Liver (tissue), 9 donors: Measurements from ENCODE around the gene COL23A1. TPM values are rescaled to one million over a fixed set of nuclear protein-coding genes. Genes with fewer than 3 reads are reported as not detected.

Experiments used
- DNase-seq: peaks from one replicate; pipeline ENCODE4 v3.0.0-alpha.2; 2017; ENCODE audit warnings: low spot score
- H3K27ac ChIP-seq, 2 donors: one replicate each; pipeline ENCODE4 v1.7.0; 2013; ENCODE audit warnings: inconsistent platforms in 2 of 2, low read length in 2 of 2, control low read depth in 1 of 2, low read depth in 1 of 2, mild to moderate bottlenecking in 1 of 2
- H3K27me3 ChIP-seq, 4 donors: one replicate each; pipeline versions ENCODE4 v1.6.1 to v1.7.0; 2013; ENCODE audit warnings: low read length in 3 of 4, inconsistent platforms in 1 of 4, mild to moderate bottlenecking in 1 of 4, moderate library complexity in 1 of 4; ENCODE audit not compliant: control insufficient read depth in 4 of 4, insufficient read depth in 4 of 4
- H3K36me3 ChIP-seq, 4 donors: one replicate each; pipeline versions ENCODE4 v1.6.1 to v1.7.0; 2013; ENCODE audit warnings: low read length in 3 of 4, mild to moderate bottlenecking in 3 of 4, low read depth in 1 of 4, moderate library complexity in 1 of 4; ENCODE audit not compliant: control insufficient read depth in 4 of 4, insufficient read depth in 3 of 4
- H3K4me1 ChIP-seq, 4 donors: one replicate each; pipeline versions ENCODE4 v1.6.1 to v1.7.0; 2013; ENCODE audit warnings: low read length in 3 of 4, mild to moderate bottlenecking in 3 of 4, moderate library complexity in 1 of 4; ENCODE audit not compliant: control insufficient read depth in 4 of 4, insufficient read depth in 4 of 4
- H3K4me3 ChIP-seq, 3 donors: one replicate each; pipeline versions ENCODE4 v1.6.1 to v1.7.0; 2013; ENCODE audit warnings: low read length in 3 of 3, control low read depth in 1 of 3, low read depth in 1 of 3, mild to moderate bottlenecking in 1 of 3
- H3K9ac ChIP-seq, 2 donors: one replicate each; pipeline ENCODE4 v1.7.0; 2013; ENCODE audit warnings: low read length in 2 of 2, mild to moderate bottlenecking in 2 of 2, moderate library complexity in 2 of 2, control low read depth in 1 of 2, low read depth in 1 of 2
- H3K9me3 ChIP-seq, 4 donors: one replicate each; pipeline versions ENCODE4 v1.6.1 to v1.7.0; 2013; ENCODE audit warnings: low read length in 3 of 4; ENCODE audit not compliant: control insufficient read depth in 4 of 4
- EGR1 ChIP-seq, 2 donors: IDR thresholded peaks; 2 replicates each; pipeline ENCODE4 v1.6.1; 2016 to 2018; ENCODE audit warnings: antibody characterized with exemption in 2 of 2, low read depth in 2 of 2
- FOXA2 ChIP-seq: IDR thresholded peaks from 2 replicates; pipeline ENCODE4 v1.6.1; 2016; ENCODE audit warnings: antibody characterized with exemption
- GABPA ChIP-seq, 2 donors: IDR thresholded peaks in 1 of 2; conservative IDR thresholded peaks in 1 of 2; 2 replicates each; pipeline ENCODE4 v1.6.1; 2016; ENCODE audit warnings: antibody characterized with exemption in 2 of 2, mild to moderate bottlenecking in 1 of 2, moderate library complexity in 1 of 2
- HNF4G ChIP-seq: IDR thresholded peaks from 2 replicates; pipeline ENCODE4 v1.6.1; 2016; ENCODE audit warnings: antibody characterized with exemption
- JUND ChIP-seq, 2 donors: IDR thresholded peaks; 2 replicates each; pipeline ENCODE4 v1.6.1; 2016; ENCODE audit warnings: antibody characterized with exemption in 2 of 2
- NR2F2 ChIP-seq: IDR thresholded peaks from 2 replicates; pipeline ENCODE4 v1.6.1; 2016; ENCODE audit warnings: antibody characterized with exemption
- RAD21 ChIP-seq, 2 donors: IDR thresholded peaks; 2 replicates each; pipeline ENCODE4 v1.6.1; 2016; ENCODE audit warnings: antibody characterized with exemption in 2 of 2, mild to moderate bottlenecking in 2 of 2
- TAF1 ChIP-seq: conservative IDR thresholded peaks from 2 replicates; pipeline ENCODE4 v1.6.1; 2016; ENCODE audit warnings: antibody characterized with exemption, mild to moderate bottlenecking
- WGBS: extraction: QIAGEN DNeasy Blood & Tissue Kit; methylation state at CpG from one replicate; pipeline ENCODE4 v1.1.7; 2013; 5-methylcytosine and 5-hydroxymethylcytosine counted together
- polyA plus RNA-seq, 2 donors: library from polyadenylated mRNA; stranded (reverse) in 1 of 2; unstranded in 1 of 2; fragments of 200-250 nt in 1 of 2; fragments of >200 nt in 1 of 2; fragmentation: Nextera tagmentation in 1 of 2; extraction: Ambion mirVana in 1 of 2; gene quantifications; one replicate each; pipeline versions ENCODE4 v1.2.1 to v1.2.3, GENCODE V29; 2013 to 2015
- total RNA-seq, 2 donors: library from RNA; depleted of rRNA; stranded (reverse); fragments of >200 nt; gene quantifications; one replicate each; pipeline ENCODE4 v1.2.3, GENCODE V29; 2014
- TF ChIP-seq, protein P1 (sequence below): IDR thresholded peaks from 2 replicates; pipeline ENCODE4 v1.6.1; 2016; ENCODE audit warnings: antibody characterized with exemption
- TF ChIP-seq, protein P2 (sequence below): IDR thresholded peaks from 2 replicates; pipeline ENCODE4 v1.6.1; 2016; ENCODE audit warnings: antibody characterized with exemption
- TF ChIP-seq, protein P3 (sequence below): fragments of 150-350 bp; IDR thresholded peaks from 2 replicates; pipeline ENCODE4 v1.5.1; 2017; ENCODE audit warnings: improper control_type of control experiment, low read depth, low read length; ENCODE audit not compliant: missing input control
- TF ChIP-seq, protein P4 (sequence below): IDR thresholded peaks from 2 replicates; pipeline ENCODE4 v1.6.1; 2016; ENCODE audit warnings: antibody characterized with exemption, mild to moderate bottlenecking
- donor health status: healthy.
- donor health status: healthy.
- donor health status: healthy.
- donor health status: healthy.
- donor health status: healthy.

Gene COL23A1
- total and polyA plus RNA-seq, 4 donors = 0.08 to 1.4 (median 0.27) TPM

DNA sequence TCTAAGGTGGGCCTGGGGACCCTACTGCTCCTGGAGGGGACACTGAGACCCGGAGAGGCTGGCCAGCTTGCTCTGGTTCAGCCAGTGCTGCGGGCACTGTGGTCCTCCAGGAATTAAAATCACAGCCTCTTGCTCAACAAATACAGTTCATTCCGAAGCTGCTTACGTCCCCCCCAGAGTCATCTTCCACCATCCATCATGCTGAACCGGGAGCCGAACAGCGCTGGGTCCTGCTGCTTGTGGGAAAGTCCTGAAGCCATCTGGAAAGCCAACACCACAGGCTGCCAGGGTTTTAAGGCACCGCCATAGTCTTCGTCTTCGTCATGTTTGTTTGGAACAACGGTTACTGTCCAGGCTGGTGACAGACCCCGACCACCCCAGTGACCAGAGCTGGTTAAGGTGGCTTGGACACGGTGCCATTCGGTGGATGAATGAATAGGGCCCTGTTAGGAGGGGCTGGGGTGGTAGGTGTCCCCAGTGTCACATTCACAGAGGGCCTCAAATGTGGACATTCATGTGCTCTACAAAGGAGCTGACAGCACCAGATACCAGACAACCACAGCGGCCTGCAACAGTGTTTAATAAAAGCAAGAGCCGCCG lies 276.0 kb downstream of the COL23A1 start (continued):
- TF ChIP-seq, protein P1, sequence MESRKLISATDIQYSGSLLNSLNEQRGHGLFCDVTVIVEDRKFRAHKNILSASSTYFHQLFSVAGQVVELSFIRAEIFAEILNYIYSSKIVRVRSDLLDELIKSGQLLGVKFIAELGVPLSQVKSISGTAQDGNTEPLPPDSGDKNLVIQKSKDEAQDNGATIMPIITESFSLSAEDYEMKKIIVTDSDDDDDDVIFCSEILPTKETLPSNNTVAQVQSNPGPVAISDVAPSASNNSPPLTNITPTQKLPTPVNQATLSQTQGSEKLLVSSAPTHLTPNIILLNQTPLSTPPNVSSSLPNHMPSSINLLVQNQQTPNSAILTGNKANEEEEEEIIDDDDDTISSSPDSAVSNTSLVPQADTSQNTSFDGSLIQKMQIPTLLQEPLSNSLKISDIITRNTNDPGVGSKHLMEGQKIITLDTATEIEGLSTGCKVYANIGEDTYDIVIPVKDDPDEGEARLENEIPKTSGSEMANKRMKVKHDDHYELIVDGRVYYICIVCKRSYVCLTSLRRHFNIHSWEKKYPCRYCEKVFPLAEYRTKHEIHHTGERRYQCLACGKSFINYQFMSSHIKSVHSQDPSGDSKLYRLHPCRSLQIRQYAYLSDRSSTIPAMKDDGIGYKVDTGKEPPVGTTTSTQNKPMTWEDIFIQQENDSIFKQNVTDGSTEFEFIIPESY = no peak
- TF ChIP-seq GABPA (IDR thresholded peaks at IDR 0.05 in 1 of 2, conservative IDR thresholded peaks at IDR 0.05 in 1 of 2) (no peak), FOXA2 (no peak)

DNA sequence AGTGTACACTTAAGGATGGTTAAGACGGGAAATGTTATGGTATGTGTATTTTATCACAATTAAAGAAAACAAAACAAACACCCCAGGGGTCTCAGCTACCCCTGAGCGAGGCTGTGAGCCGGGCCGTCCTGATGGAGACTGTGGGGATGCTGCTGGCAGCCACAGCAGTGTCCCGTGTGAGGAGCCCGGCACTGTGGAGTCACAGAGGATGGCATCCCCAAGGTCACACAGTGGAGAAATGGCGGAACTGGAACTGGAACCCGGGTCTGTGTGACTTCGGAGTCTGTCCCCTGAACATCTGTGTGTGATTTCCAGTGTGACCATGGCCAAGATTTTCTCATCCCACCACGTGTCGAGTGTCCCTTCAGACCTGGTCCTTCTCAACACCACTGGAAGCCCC lies 276.9 kb downstream of the COL23A1 start:
- DNase-seq = no peak
- H3K9ac ChIP-seq = no peak overlapping the region
- no peak overlapping the region for H3K4me3 ChIP-seq
- TF ChIP-seq, protein P2, sequence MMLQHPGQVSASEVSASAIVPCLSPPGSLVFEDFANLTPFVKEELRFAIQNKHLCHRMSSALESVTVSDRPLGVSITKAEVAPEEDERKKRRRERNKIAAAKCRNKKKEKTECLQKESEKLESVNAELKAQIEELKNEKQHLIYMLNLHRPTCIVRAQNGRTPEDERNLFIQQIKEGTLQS = no peak
- TF ChIP-seq, protein P3, sequence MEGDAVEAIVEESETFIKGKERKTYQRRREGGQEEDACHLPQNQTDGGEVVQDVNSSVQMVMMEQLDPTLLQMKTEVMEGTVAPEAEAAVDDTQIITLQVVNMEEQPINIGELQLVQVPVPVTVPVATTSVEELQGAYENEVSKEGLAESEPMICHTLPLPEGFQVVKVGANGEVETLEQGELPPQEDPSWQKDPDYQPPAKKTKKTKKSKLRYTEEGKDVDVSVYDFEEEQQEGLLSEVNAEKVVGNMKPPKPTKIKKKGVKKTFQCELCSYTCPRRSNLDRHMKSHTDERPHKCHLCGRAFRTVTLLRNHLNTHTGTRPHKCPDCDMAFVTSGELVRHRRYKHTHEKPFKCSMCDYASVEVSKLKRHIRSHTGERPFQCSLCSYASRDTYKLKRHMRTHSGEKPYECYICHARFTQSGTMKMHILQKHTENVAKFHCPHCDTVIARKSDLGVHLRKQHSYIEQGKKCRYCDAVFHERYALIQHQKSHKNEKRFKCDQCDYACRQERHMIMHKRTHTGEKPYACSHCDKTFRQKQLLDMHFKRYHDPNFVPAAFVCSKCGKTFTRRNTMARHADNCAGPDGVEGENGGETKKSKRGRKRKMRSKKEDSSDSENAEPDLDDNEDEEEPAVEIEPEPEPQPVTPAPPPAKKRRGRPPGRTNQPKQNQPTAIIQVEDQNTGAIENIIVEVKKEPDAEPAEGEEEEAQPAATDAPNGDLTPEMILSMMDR = no peak
- TF ChIP-seq, protein P4, sequence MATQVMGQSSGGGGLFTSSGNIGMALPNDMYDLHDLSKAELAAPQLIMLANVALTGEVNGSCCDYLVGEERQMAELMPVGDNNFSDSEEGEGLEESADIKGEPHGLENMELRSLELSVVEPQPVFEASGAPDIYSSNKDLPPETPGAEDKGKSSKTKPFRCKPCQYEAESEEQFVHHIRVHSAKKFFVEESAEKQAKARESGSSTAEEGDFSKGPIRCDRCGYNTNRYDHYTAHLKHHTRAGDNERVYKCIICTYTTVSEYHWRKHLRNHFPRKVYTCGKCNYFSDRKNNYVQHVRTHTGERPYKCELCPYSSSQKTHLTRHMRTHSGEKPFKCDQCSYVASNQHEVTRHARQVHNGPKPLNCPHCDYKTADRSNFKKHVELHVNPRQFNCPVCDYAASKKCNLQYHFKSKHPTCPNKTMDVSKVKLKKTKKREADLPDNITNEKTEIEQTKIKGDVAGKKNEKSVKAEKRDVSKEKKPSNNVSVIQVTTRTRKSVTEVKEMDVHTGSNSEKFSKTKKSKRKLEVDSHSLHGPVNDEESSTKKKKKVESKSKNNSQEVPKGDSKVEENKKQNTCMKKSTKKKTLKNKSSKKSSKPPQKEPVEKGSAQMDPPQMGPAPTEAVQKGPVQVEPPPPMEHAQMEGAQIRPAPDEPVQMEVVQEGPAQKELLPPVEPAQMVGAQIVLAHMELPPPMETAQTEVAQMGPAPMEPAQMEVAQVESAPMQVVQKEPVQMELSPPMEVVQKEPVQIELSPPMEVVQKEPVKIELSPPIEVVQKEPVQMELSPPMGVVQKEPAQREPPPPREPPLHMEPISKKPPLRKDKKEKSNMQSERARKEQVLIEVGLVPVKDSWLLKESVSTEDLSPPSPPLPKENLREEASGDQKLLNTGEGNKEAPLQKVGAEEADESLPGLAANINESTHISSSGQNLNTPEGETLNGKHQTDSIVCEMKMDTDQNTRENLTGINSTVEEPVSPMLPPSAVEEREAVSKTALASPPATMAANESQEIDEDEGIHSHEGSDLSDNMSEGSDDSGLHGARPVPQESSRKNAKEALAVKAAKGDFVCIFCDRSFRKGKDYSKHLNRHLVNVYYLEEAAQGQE = no peak
- no peak for TF ChIP-seq GABPA (IDR thresholded peaks at IDR 0.05 in 1 of 2, conservative IDR thresholded peaks at IDR 0.05 in 1 of 2)
- TF ChIP-seq JUND (IDR thresholded peaks at IDR 0.05) = no peak
- TF ChIP-seq, protein P1 = no peak
- H3K36me3 ChIP-seq = no peaks in the 10 kb centered on the region
- H3K27ac ChIP-seq = no peak overlapping the region
- WGBS = 91% methylated on average over 11 of the region's 11 CpGs
- no peaks in the 10 kb centered on the region for H3K27me3 ChIP-seq
- no peaks in the 10 kb centered on the region for H3K4me1 ChIP-seq
- H3K9me3 ChIP-seq = no peaks in the 10 kb centered on the region

DNA sequence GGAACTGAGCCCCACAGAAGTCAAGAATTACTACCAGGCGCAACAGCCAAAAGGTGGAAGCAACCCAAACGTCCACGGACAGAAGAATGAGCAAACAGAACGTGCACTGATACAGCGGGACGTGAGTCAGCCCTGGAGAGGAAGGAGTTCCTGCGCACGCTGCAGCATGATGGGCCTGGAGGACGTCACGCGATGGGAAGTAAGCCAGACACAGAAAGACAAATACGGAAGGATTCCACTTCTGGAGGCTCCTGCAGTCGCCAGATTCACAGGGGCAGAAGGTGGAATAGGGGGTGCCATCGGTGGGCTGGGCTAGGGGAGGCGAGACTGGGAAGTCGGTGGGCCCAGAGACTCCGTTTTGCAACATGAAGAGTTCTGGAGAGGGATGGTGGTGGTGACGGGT lies 277.3 kb downstream of the COL23A1 start:
- no peak for DNase-seq
- Histone ChIP-seq H3K4me3 (no peak overlapping the region), H3K4me1 (no peaks in the 10 kb centered on the region), H3K27me3 (no peaks in the 10 kb centered on the region), H3K9ac (no peak overlapping the region), H3K9me3 (no peaks in the 10 kb centered on the region), H3K36me3 (no peaks in the 10 kb centered on the region), H3K27ac (no peak overlapping the region)
- 79% methylated on average over 18 of the region's 18 CpGs for WGBS
- TF ChIP-seq RAD21 (IDR thresholded peaks at IDR 0.05) (no peak), GABPA (IDR thresholded peaks at IDR 0.05 in 1 of 2, conservative IDR thresholded peaks at IDR 0.05 in 1 of 2) (no peak), TAF1 (no peak), NR2F2 (no peak), HNF4G (no peak), EGR1 (IDR thresholded peaks at IDR 0.05; ENCODE audit: low read depth in 2 of 2) (no peak)
- TF ChIP-seq, protein P4 = no peak
- TF ChIP-seq, protein P3 = no peak
